ENCODE results near the gene CDC37.

DNA sequence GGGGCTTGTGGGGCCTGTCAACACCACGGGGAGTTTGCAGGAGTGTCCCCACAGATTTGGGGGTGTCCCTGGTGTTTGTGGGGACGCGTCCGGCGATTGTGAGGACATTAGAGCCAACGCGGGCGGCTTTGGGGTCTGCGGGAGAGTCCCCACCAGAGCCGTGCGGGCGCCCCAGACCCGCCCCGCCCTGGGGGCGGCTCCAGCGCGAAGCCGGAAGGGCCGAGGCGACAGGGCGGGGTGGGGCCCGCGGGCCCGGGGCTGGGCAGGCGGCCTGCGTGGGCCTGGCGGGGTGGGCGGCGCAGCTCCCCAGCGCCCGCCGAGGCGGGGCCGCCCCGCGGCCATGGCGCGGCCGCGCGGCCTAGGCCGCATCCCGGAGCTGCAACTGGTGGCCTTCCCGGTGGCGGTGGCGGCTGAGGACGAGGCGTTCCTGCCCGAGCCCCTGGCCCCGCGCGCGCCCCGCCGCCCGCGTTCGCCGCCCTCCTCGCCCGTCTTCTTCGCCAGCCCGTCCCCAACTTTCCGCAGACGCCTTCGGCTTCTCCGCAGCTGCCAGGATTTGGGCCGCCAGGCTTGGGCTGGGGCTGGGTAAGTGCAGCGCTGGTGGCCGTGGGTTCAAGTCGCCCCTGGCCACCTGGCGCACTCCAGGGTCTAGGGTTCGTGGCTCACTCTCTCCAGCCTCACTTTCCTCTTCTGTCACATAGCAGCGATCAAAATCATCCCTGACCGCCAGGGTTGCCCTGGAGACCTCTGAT is 27.3 kb upstream of the CDC37 start:
- TF ChIP-seq POLR2AphosphoS5 (IDR thresholded peaks at IDR 0.05) = no peak
- TF ChIP-seq, protein P1, sequence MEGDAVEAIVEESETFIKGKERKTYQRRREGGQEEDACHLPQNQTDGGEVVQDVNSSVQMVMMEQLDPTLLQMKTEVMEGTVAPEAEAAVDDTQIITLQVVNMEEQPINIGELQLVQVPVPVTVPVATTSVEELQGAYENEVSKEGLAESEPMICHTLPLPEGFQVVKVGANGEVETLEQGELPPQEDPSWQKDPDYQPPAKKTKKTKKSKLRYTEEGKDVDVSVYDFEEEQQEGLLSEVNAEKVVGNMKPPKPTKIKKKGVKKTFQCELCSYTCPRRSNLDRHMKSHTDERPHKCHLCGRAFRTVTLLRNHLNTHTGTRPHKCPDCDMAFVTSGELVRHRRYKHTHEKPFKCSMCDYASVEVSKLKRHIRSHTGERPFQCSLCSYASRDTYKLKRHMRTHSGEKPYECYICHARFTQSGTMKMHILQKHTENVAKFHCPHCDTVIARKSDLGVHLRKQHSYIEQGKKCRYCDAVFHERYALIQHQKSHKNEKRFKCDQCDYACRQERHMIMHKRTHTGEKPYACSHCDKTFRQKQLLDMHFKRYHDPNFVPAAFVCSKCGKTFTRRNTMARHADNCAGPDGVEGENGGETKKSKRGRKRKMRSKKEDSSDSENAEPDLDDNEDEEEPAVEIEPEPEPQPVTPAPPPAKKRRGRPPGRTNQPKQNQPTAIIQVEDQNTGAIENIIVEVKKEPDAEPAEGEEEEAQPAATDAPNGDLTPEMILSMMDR (IDR thresholded peaks at IDR 0.05) = peak in 2 of 6 experiments; percentile 24 to 29
- peak in 1 of 4 donors; percentile 75 for TF ChIP-seq POLR2A (IDR thresholded peaks at IDR 0.05)

All from upper lobe of left lung (tissue), 4 donors.